Measurements from ENCODE around the gene DACH1. TPM values are rescaled to one million over a fixed set of nuclear protein-coding genes. Genes with fewer than 3 reads are reported as not detected.
A peak's percentile ranks its signal among the peaks of the same experiment; 100 is the strongest.

Gene DACH1
- total RNA-seq, 1 donor from 2014 or later, result 1.2 TPM

DNA sequence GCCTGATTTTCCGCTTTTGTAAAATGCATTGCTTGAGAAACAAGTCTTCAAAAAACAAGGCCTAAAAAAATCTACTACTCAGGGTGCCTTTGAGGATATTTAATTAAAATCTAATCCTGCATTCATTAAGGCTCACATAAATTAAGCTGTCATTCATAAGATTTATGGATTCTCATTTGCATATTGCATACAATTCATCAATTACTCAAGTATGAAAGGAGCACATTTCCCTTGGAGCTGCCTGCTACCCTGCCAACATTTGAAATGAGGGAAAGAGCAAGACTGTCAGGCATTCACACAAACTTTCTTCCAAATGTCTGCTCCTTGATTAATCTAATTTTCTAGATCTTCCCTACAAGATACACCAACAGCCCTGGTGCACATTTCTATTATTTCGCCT is 140.0 kb downstream of the DACH1 start:
- DNase-seq (ENCODE audit: low read depth), result no peak
- Histone ChIP-seq H3K27me3 (ENCODE audit: control insufficient read depth, insufficient read depth, low read length) (no peaks in the 10 kb centered on the region), H3K36me3 (ENCODE audit: control insufficient read depth, insufficient read depth, low read length) (no peaks in the 10 kb centered on the region), H3K4me3 (ENCODE audit: low read depth, low read length) (no peak overlapping the region)
- no peak for TF ChIP-seq CTCF (IDR thresholded peaks at IDR 0.05; ENCODE audit: insufficient read depth, low read length, poor library complexity, severe bottlenecking)

- peak; percentile 10 for DNase-seq (ENCODE audit: low read depth)
- Histone ChIP-seq H3K27me3 (ENCODE audit: control insufficient read depth, insufficient read depth, low read length) (no peaks in the 10 kb centered on the region), H3K36me3 (ENCODE audit: control insufficient read depth, insufficient read depth, low read length) (no peaks in the 10 kb centered on the region), H3K4me3 (ENCODE audit: low read depth, low read length) (no peak overlapping the region)
- TF ChIP-seq CTCF (IDR thresholded peaks at IDR 0.05; ENCODE audit: insufficient read depth, low read length, poor library complexity, severe bottlenecking), result no peak
These were observed 144.8 kb downstream of the DACH1 start for GRCh38 chr13:71722206-71722605.

- no peaks in the 10 kb centered on the region for H3K36me3 ChIP-seq (ENCODE audit: control insufficient read depth, insufficient read depth, low read length)
- no peak overlapping the region for H3K4me3 ChIP-seq (ENCODE audit: low read depth, low read length)
- TF ChIP-seq CTCF (IDR thresholded peaks at IDR 0.05; ENCODE audit: insufficient read depth, low read length, poor library complexity, severe bottlenecking), result no peak
- H3K27me3 ChIP-seq (ENCODE audit: control insufficient read depth, insufficient read depth, low read length), result no peaks in the 10 kb centered on the region
- DNase-seq (ENCODE audit: low read depth), result no peak
These were observed 145.9 kb downstream of the DACH1 start for GRCh38 chr13:71721104-71721503.

- Histone ChIP-seq H3K36me3 (ENCODE audit: control insufficient read depth, insufficient read depth, low read length) (no peaks in the 10 kb centered on the region), H3K27me3 (ENCODE audit: control insufficient read depth, insufficient read depth, low read length) (no peaks in the 10 kb centered on the region), H3K4me3 (ENCODE audit: low read depth, low read length) (no peak overlapping the region)
- no peak for TF ChIP-seq CTCF (IDR thresholded peaks at IDR 0.05; ENCODE audit: insufficient read depth, low read length, poor library complexity, severe bottlenecking)
- DNase-seq (ENCODE audit: low read depth), result no peak
These were observed 148.1 kb downstream of the DACH1 start for GRCh38 chr13:71718931-71719330.

DNA sequence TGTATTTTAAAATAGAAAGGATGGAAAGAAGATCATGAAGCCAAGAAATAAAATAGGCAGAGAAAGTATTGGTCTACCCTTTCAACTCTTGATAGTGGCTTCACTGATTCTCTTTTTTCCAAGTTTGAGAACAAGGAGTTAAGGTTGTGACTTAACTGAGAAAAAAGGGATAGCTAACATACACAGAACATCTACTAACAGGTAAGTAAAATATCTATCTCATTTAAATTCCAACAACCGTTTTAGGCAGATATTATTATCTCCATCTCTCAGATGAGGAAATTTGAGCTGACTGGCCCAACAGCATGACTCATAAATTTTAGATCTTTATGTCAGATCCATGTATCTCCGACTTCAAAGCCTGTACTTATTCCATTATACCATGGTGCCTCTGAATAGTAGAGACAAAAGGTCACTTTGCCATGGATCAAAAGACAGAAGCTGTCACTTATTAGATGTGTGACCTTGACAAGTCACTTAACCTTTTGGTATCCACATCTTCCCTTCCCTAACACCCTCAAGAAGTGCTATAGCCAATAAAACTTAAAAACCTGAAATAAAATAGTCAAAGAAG is 152.1 kb downstream of the DACH1 start:
- H3K4me3 ChIP-seq (ENCODE audit: low read depth, low read length), result no peak overlapping the region
- H3K36me3 ChIP-seq (ENCODE audit: control insufficient read depth, insufficient read depth, low read length), result no peaks in the 10 kb centered on the region
- TF ChIP-seq CTCF (IDR thresholded peaks at IDR 0.05; ENCODE audit: insufficient read depth, low read length, poor library complexity, severe bottlenecking), result no peak
- DNase-seq (ENCODE audit: low read depth), result no peak
- no peaks in the 10 kb centered on the region for H3K27me3 ChIP-seq (ENCODE audit: control insufficient read depth, insufficient read depth, low read length)

- no peak for DNase-seq (ENCODE audit: low read depth)
These were observed 153.9 kb downstream of the DACH1 start for GRCh38 chr13:71712988-71713653.

More at GRCh38 chr13:71712988-71713653, 153.9 kb downstream of the DACH1 start:
- H3K4me3 ChIP-seq (ENCODE audit: low read depth, low read length), result no peak overlapping the region
- H3K36me3 ChIP-seq (ENCODE audit: control insufficient read depth, insufficient read depth, low read length), result no peaks in the 10 kb centered on the region
- H3K27me3 ChIP-seq (ENCODE audit: control insufficient read depth, insufficient read depth, low read length), result no peaks in the 10 kb centered on the region
- TF ChIP-seq CTCF (IDR thresholded peaks at IDR 0.05; ENCODE audit: insufficient read depth, low read length, poor library complexity, severe bottlenecking), result no peak

Measured in kidney epithelial cell (primary cell).